Right cardiac atrium (tissue), 5 donors: ENCODE results near the gene GMEB2. TPM values are rescaled to one million over a fixed set of nuclear protein-coding genes. Genes with fewer than 3 reads are reported as not detected.
A peak's percentile ranks its signal among the peaks of the same experiment; 100 is the strongest.
"Not testable (repeated sequence)": the region's sequence is repeated elsewhere in the genome, so short reads cannot be mapped to it uniquely, and the experiment has no call there.

Source experiments
- ATAC-seq, 2 donors: fragments of 200-7000 bp; cut with Tn5 transposase; one replicate each; pipeline versions ENCODE4 v1.8.0 to v1.9.1; 2020; ENCODE audit warnings: moderate library complexity in 2 of 2, mild to moderate bottlenecking in 1 of 2
- DNase-seq, 3 donors: peaks; one replicate each; pipeline ENCODE4 v3.0.0-alpha.2; 2020
- H3K27ac ChIP-seq: one replicate; pipeline ENCODE4 v1.5.1; 2013; ENCODE audit warnings: mild to moderate bottlenecking, low read length, control low read depth, moderate library complexity
- H3K27me3 ChIP-seq: one replicate; pipeline ENCODE4 v1.6.1; 2013; ENCODE audit not compliant: control insufficient read depth, insufficient read depth
- H3K4me1 ChIP-seq: one replicate; pipeline ENCODE4 v1.6.1; 2013; ENCODE audit warnings: low read length; ENCODE audit not compliant: control insufficient read depth, insufficient read depth
- H3K4me3 ChIP-seq: one replicate; pipeline ENCODE4 v1.5.1; 2013; ENCODE audit warnings: low read length, control low read depth
- H3K9me3 ChIP-seq: one replicate; pipeline ENCODE4 v1.6.1; 2013; ENCODE audit warnings: low read length; ENCODE audit not compliant: control insufficient read depth
- WGBS: extraction: QIAGEN DNeasy Blood & Tissue Kit; methylation state at CpG from one replicate; pipeline ENCODE4 v1.1.7; 2013; 5-methylcytosine and 5-hydroxymethylcytosine counted together
- intact Hi-C, 4 donors: fragments of 100-400 bp; cut with DNase I; formaldehyde crosslinking; loops; one replicate each; pipeline versions ENCODE4 v1.11.0 to v1.14.0; 2022 to 2023
- polyA plus RNA-seq: library from polyadenylated mRNA; stranded (reverse); fragments of 200-250 nt; gene quantifications from one replicate; pipeline ENCODE4 v1.2.3, GENCODE V29; 2013
- total RNA-seq, 4 donors: library from RNA; stranded (reverse); fragmentation: NEBNext Ultra II Directional; extraction: Animal tissue kit (Norgen Biotek cat#: 25700); gene quantifications; one replicate each; pipeline ENCODE4 v1.2.1, GENCODE V29; 2021
- donor health status: healthy with polysubstance abuse.
- donor health status: DM: no; HTN: yes; CAD: no.
- donor health status: DM: no; HTN: no; CAD: no.
- donor health status: DM: no; HTN: yes; CAD: no; lungs with severe emphysema.
- donor health status: DM: yes; HTN: yes; CAD: no.

The GMEB2 gene
- total and polyA plus RNA-seq, 5 donors = 6.5 to 7.7 (median 7.1) TPM

DNA sequence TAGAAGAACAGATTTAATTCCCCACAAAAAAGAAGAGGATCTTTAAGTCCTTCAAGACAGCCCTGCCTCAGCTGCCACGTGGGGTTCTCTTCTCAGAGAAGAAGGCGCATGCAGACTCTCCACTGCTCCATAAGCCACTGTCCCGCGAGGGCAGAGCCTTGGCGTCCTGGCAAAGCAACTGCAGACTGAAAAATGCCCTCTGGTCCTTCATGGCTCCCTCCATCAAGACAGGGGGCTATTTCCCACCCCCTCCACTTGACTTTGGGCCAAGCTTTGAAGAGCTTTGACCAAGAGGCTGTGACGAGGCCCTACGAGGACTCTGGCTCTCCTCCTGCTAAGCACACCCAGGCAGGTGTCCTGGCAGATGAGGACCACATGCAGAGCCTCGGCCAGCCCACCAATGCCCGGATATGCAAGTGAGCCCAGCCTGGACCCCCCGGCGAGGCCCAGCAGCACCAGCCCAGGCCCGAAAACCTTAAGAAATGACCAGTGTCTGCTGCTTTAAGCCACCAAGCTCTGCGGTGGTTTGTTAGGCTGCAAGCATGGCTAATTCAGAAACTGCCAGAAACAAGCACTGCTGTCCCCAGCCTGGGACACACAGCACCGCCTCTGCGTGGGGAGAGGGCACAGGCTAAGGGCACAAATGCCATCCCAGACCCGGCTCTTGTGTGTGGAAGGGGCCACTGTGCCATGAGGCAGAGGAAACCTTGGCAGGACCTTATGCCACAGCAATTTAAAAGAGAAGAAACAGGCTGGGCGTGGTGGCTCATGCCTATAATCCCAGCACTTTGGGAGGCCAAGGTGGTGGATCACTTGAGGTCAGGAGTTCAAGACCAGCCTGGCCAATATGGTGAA, 16.1 kb downstream of the GMEB2 start:
- no peaks in the 10 kb centered on the region for H3K27me3 ChIP-seq
- H3K9me3 ChIP-seq = no peaks in the 10 kb centered on the region
- no peak for ATAC-seq
- DNase-seq = no peak
- intact Hi-C loops = no loop called here
- no peak overlapping the region for H3K4me3 ChIP-seq
- no peak overlapping the region for H3K27ac ChIP-seq
- no peaks in the 10 kb centered on the region for H3K4me1 ChIP-seq
- 88% methylated on average over 17 of the region's 17 CpGs for WGBS

DNA sequence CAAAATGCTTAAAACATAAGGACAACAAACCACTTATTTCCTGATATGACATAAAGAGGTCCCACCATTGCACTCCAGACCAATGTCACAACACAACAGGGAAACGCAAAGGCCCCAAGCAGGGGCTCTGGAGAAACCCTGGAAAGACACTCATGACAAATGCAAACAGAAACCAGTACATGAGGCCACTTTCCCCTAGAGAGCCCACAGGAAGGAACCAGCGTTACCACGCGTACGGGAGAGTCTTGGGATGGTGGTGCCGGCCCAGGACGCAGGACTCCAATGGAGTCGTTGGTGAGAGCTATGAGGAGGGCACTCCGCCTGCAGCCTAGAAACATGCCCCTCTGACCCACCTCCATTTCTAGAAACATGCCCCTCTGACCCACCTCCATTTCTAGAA, 20.2 kb downstream of the GMEB2 start:
- Histone ChIP-seq H3K4me1 (no peaks in the 10 kb centered on the region), H3K4me3 (no peak overlapping the region), H3K9me3 (no peaks in the 10 kb centered on the region), H3K27ac (no peak overlapping the region), H3K27me3 (no peaks in the 10 kb centered on the region)
- WGBS = 69% methylated on average over 9 of the region's 9 CpGs
- no peak for DNase-seq
- intact Hi-C loops = no loop called here
- no peak for ATAC-seq

DNA sequence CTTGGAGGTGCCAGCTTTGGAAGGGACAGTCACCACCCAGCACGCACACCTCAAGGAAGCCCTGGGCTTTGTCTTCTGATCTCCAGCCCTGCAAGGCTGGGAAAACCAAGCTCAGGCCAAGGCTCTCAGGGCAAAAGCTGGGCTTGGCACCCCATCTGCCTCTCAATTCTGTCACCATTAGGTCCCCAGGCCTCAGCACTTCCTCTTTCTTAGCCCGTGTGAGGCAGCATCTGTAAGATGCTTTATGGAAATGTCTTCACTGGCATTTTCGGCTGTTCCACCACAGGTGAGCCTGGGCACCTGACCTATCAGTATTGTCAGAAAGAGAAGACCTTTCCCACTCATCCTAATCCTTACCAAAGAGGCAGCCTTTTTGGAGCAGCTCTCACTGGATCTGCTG, 24.6 kb downstream of the GMEB2 start:
- DNase-seq = no peak
- intact Hi-C loops = no loop called here
- H3K9me3 ChIP-seq = no peaks in the 10 kb centered on the region
- no peaks in the 10 kb centered on the region for H3K27me3 ChIP-seq
- WGBS = 90% methylated on average over 3 of the region's 3 CpGs
- H3K27ac ChIP-seq = no peak overlapping the region
- ATAC-seq = no peak
- H3K4me3 ChIP-seq = no peak overlapping the region
- no peaks in the 10 kb centered on the region for H3K4me1 ChIP-seq

DNA sequence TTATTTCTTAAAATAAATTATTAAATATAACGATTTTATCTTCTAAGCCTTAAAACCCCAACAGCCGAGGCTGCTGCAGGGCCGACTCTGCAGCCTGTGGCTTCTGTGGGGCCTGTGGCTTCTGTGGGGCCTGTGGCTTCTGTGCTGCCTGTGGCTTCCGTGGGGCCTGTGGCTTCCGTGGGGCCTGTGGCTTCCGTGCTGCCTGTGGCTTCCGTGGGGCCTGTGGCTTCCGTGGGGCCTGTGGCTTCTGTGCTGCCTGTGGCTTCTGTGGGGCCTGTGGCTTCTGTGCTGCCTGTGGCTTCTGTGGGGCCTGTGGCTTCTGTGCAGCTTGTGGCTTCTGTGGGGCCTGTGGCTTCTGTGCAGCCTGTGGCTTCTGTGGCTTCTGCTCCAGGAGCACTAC, 25.2 kb downstream of the GMEB2 start:
- H3K4me1 ChIP-seq, ATAC-seq, H3K27me3 ChIP-seq, H3K27ac ChIP-seq, DNase-seq, intact Hi-C loops, H3K4me3 ChIP-seq, H3K9me3 ChIP-seq: not testable (repeated sequence)
- 85% methylated on average over 8 of the region's 8 CpGs for WGBS

DNA sequence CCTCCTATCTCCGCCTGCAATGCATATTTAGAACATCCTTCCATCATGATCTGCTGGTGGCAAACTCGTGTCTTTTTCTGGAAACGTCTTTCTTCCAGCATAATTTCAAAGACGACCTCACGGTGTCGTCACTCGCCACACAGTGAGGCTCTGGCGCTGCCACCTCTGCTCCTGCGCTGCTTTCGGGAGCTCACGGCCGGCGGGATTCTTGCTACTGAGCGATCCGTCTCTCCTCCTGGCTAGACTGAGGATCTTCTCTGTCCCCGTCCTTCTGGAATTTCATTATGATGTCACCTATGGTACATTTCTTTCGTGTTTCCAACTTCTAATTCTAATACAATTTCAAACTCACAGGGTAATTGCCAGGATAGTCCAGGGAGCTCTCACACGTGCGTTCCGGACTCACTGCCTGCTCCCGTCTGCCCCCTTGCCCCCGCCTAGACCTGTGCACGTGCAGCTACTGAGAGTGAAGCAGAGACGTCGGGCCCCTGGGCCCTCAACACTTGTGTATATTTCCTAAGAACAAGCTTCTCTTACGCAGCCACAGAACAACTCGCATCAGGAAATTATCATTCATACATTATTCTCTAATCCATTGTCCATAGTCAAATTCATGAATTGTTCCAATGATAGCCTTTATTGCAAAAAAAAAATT, 27.4 kb downstream of the GMEB2 start:
- WGBS = 93% methylated on average over 27 of the region's 27 CpGs
- no peaks in the 10 kb centered on the region for H3K27me3 ChIP-seq
- no peaks in the 10 kb centered on the region for H3K4me1 ChIP-seq
- H3K27ac ChIP-seq = no peak overlapping the region
- ATAC-seq = no peak
- H3K4me3 ChIP-seq = no peak overlapping the region
- intact Hi-C loops = no loop called here
- DNase-seq = no peak
- H3K9me3 ChIP-seq = no peaks in the 10 kb centered on the region

DNA sequence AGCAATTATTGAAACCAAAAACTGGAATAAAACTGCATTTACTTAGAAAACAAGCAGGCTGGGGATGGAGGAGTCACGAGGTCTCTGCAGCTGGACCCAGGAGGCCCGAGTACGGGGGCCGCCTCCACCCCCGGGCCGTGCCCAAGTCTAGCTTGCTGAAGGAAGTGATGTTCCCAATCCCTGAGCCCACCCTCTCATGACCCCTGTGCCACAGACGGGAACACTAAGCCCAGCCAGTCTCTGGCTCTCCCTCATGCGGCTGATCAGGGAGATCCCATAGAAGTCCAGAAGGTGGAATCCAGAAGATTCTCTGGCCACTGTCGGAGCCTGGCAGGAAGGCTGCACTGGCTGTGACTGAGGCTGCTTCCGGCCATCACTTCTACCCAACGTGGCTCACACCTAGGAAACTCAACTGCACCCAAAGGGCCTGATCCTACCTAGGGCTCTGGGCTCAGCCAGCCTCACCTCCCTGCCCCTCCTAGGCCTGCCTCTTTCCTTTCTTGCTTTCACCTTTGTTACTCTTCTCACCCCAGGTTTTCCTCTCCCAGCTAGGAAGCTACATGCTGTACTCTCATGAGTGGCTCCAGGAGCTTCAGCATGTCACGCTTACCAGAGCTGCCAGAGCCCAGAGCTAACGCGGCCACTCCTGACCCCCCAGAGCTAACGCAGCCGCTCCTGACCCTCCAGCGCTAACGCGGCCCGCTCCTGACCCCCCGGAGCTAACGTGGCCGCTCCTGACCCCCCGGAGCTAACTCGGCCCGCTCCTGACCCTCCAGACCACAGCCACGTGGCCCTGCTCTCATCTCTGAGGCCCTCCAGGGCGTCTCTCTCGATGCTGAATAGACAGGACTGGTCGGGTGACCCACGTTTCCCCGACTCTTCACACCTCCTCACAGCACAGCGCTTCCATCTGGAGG, 28.2 kb downstream of the GMEB2 start:
- DNase-seq = no peak

DNA sequence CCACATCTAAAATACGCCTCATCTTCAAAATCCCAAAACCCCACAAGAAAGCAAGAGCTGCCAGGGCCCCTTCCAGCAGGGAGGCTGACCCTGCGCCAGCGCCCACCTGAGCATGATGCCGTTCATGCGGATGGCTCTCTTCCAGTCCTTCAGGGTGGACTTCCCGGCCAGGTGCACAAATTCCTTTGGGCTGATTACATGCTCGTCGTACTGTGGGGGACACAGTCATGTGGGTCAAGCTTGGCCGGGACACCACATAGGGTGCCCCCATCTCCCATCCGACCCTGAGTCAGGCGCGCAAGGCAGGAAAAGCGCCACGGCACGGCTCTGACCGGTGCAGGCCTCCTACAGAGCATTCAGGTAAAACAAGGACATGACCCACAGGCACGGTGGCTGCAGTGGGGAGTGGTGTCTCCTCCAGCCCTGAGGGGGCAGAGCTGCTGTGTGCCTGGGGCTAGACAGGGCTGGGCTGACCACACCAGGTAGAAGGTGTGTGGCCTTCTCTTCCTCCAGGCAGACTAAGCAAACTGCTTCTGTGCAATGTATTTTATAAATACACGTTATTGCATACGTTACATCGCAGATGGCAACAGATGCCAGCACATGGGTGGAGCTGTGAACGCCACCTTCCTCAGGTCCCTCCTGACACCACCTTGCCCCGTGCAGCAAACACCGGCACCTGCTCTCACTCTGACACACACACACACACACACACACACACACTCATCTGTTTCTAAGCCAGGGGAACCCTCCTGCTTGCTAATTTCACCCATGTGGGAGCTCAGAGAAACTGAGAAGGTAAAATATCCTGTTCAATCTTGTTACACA, 29.0 kb downstream of the GMEB2 start:
- no peak overlapping the region for H3K4me3 ChIP-seq
- H3K27me3 ChIP-seq = no peaks in the 10 kb centered on the region
- intact Hi-C loops = no loop called here
- H3K9me3 ChIP-seq = no peaks in the 10 kb centered on the region
- no peak overlapping the region for H3K27ac ChIP-seq
- H3K4me1 ChIP-seq = no peaks in the 10 kb centered on the region
- DNase-seq = no peak
- ATAC-seq = peak in 1 of 2 donors; percentile 16
- WGBS = 90% methylated on average over 23 of the region's 23 CpGs

More for the DNA sequence above, 28.2 kb downstream of the GMEB2 start:
- Histone ChIP-seq H3K27ac (no peak overlapping the region), H3K4me3 (no peak overlapping the region), H3K9me3 (no peaks in the 10 kb centered on the region), H3K4me1 (no peaks in the 10 kb centered on the region), H3K27me3 (no peaks in the 10 kb centered on the region)
- intact Hi-C loops = no loop called here
- 87% methylated on average over 33 of the region's 33 CpGs for WGBS
- ATAC-seq = no peak

DNA sequence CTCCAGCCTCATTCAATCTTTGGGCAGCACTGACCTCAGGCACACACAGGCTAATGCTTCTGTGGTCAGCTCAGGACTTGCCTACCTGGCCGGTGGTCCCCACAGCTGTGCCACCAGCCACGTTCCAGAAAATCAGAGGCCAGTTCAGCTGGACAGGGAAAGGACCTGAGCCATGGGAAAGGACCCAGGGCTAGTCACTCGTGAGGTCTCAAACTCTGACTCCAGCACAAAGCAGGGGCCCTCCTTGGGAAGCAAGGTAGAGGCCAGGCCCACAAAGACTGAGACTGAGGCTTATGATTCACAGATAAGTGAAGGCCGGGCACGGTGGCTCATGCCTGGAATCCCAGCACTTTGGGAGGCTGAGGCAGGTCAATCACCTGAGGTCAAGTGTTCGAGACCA, 30.5 kb downstream of the GMEB2 start:
- no peak for ATAC-seq

DNA sequence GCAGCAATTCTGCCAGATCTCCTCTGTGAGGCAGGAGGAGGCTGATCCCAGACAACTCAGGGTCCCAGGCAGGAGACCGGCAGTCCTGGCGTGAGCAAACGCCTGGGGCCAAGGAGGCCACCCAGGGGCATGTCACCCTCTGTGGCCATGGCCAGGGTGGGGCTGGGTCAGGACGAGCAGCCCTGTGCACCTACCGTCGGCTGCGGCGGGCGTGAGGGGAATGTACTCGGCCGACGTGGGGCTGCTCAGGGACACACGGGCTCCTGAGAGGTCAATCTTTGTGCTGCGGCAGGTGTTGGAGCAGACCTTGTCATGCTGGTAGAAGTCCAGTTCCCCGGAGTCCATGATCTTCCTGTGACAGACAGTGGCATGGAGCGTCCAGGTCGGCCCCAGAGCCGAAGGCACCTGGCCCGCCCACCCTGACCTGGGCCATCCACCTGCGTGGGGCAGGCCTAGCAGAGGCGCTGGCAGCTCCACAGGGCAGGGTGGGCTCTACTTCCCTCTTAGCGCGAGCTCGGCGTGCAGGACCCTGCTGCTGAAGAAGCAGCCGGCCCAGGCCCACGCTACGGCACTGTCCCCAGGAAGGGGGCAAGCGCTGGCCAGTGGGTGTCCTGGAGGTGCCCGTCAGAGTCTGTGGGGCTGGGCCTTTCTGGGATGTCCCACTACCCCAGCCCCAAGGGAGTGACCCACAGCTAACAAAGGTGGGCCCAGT, 31.3 kb downstream of the GMEB2 start:
- Histone ChIP-seq H3K9me3 (no peaks in the 10 kb centered on the region), H3K27ac (no peak overlapping the region), H3K4me1 (no peaks in the 10 kb centered on the region), H3K27me3 (no peaks in the 10 kb centered on the region), H3K4me3 (no peak overlapping the region)
- ATAC-seq (peak in 1 of 2 donors; percentile 7), DNase-seq (peak in 1 of 3 donors; percentile 47)
- intact Hi-C loops = no loop called here
- 93% methylated on average over 30 of the region's 30 CpGs for WGBS

More for the DNA sequence above, 30.5 kb downstream of the GMEB2 start:
- H3K27ac ChIP-seq = no peak overlapping the region
- H3K27me3 ChIP-seq = no peaks in the 10 kb centered on the region
- H3K4me1 ChIP-seq = no peaks in the 10 kb centered on the region
- 88% methylated on average over 6 of the region's 6 CpGs for WGBS
- no peaks in the 10 kb centered on the region for H3K9me3 ChIP-seq
- DNase-seq = no peak
- H3K4me3 ChIP-seq = no peak overlapping the region
- intact Hi-C loops = no loop called here

DNA sequence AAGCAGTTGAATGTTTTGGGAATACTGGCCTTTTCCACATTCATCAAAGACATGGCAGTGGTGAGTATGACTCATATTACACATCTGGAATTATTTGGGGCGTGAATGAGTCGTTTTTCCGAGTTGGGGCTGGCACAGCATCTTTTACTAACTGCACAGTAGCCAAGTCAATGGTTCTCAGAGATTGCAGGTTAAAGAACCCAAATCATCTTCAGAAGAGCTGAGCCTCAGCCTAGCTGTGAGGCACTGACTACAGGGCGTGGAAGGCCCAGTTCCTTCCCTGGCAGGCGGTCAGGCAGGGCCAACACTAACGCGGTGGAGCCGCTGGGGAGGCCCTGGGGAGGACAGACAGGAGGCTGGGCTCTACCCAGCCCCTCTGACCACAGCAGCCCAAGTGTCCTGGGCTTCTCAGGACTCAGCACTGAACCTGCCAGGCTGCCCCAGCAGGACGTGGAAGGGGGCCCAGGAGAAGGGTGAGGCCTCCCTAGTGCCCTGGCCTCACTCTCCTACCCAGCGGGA, 32.8 kb downstream of the GMEB2 start:
- Histone ChIP-seq H3K27me3 (no peaks in the 10 kb centered on the region), H3K9me3 (no peaks in the 10 kb centered on the region), H3K4me3 (no peak overlapping the region), H3K27ac (no peak overlapping the region), H3K4me1 (no peaks in the 10 kb centered on the region)
- no peak for DNase-seq
- 69% methylated on average over 10 of the region's 10 CpGs for WGBS
- intact Hi-C loops = no loop called here
- ATAC-seq = peak in 1 of 2 donors; percentile 19
